Panc1 (cell line): ENCODE data around the gene CCDC40.

ENCODE experiments used
- CTCF ChIP-seq: fragments of 450-650 bp; IDR thresholded peaks from 2 replicates; pipeline ENCODE4 v1.5.1; 2017; ENCODE audit warnings: mild to moderate bottlenecking
- POLR2AphosphoS5 ChIP-seq: IDR thresholded peaks from 2 replicates; pipeline ENCODE4 v1.6.1; 2012; ENCODE audit warnings: mild to moderate bottlenecking, low read depth, low read length, moderate library complexity
- SIN3A ChIP-seq: IDR thresholded peaks from 2 replicates; pipeline ENCODE4 v1.6.1; 2012; ENCODE audit warnings: low read depth, mild to moderate bottlenecking, low read length, moderate library complexity, borderline replicate concordance; ENCODE audit not compliant: insufficient read depth
- TCF7L2 ChIP-seq: IDR thresholded peaks from 2 replicates; pipeline ENCODE4 v1.6.1; 2011; ENCODE audit warnings: mild to moderate bottlenecking, low read depth, low read length, inconsistent platforms

- TF ChIP-seq CTCF: no peak
- TF ChIP-seq SIN3A: no peak
- TF ChIP-seq POLR2AphosphoS5: no peak
- TF ChIP-seq TCF7L2: no peak
These were observed 34.8 kb downstream of the CCDC40 start for GRCh38 chr17:80071116-80071841.
